ENCODE data around the gene CYP24A1.

GRCh38 chr20:54163402-54163801 is 10.4 kb downstream of the CYP24A1 start:
- TF ChIP-seq, protein P1, sequence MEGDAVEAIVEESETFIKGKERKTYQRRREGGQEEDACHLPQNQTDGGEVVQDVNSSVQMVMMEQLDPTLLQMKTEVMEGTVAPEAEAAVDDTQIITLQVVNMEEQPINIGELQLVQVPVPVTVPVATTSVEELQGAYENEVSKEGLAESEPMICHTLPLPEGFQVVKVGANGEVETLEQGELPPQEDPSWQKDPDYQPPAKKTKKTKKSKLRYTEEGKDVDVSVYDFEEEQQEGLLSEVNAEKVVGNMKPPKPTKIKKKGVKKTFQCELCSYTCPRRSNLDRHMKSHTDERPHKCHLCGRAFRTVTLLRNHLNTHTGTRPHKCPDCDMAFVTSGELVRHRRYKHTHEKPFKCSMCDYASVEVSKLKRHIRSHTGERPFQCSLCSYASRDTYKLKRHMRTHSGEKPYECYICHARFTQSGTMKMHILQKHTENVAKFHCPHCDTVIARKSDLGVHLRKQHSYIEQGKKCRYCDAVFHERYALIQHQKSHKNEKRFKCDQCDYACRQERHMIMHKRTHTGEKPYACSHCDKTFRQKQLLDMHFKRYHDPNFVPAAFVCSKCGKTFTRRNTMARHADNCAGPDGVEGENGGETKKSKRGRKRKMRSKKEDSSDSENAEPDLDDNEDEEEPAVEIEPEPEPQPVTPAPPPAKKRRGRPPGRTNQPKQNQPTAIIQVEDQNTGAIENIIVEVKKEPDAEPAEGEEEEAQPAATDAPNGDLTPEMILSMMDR (IDR thresholded peaks at IDR 0.05; ENCODE audit: low read depth, low read length, poor library complexity, severe bottlenecking): no peak
- no peak for TF ChIP-seq EZH2phosphoT487 (IDR thresholded peaks at IDR 0.05; ENCODE audit: borderline replicate concordance, low read length)
